Thyroid gland (tissue), 4 donors: Measurements from ENCODE around the gene RIMBP2.

Experiments used
- CTCF ChIP-seq, 6 experiments: fragments of 200-600 bp in 3 of 6; fragments of 450-650 bp in 3 of 6; sonication (generic) in 3 of 6; IDR thresholded peaks; one replicate each; pipeline ENCODE4 v1.5.1; 2016 to 2019; ENCODE audit warnings: antibody characterized with exemption in 6 of 6, mild to moderate bottlenecking in 2 of 6, inconsistent platforms in 1 of 6, moderate library complexity in 1 of 6
- POLR2A ChIP-seq, 2 donors: fragments of 450-650 bp; IDR thresholded peaks; one replicate each; pipeline ENCODE4 v1.6.1; 2017; ENCODE audit warnings: antibody characterized with exemption in 2 of 2, mild to moderate bottlenecking in 2 of 2, moderate library complexity in 1 of 2

GRCh38 chr12:130362060-130362459 is 354.0 kb downstream of the RIMBP2 start:
- TF ChIP-seq CTCF (IDR thresholded peaks at IDR 0.05) (no peak), POLR2A (IDR thresholded peaks at IDR 0.05) (no peak)
